ENCODE results near the gene ANKHD1.

ANKHD1 gene

DNA sequence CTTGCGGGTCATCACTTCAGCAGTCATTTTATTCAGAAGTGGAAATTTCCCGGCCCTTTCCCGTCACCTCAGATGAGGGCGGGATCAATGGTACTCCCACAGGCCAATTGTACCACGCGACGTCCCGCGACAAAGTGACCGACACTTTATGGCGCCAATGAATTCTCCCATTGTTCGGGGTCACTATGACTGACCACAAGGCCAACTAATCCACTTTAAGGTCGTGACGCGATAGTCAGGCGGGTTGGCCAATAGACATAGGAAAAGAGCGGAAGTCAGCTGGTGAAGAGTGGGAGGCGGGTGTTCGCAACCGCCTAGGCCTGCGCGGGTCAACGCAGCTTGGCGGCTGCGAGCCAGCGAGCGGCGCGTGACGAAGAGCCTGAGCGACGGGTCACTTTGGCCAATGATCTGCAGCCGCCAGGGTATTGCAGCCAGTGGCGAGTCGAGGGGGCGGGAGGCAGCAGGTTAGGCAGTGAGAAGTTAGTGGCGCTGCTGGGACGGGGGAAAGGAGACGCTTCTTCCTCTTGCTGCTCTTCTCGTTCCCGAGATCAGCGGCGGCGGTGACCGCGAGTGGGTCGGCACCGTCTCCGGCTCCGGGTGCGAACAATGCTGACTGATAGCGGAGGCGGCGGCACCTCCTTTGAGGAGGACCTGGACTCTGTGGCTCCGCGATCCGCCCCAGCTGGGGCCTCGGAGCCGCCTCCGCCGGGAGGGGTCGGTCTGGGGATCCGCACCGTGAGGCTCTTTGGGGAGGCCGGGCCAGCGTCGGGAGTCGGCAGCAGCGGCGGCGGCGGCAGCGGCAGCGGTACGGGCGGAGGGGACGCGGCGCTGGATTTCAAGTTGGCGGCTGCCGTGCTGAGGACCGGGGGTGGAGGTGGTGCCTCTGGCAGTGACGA is at the start of gene ANKHD1:
TSS of gene ANKHD1 (plus strand) at position 472 of the 896 bp plus-strand sequence. CDS start at position 607, 135 bp downstream.
- DNase-seq = peak; percentile 94 to 95

DNA sequence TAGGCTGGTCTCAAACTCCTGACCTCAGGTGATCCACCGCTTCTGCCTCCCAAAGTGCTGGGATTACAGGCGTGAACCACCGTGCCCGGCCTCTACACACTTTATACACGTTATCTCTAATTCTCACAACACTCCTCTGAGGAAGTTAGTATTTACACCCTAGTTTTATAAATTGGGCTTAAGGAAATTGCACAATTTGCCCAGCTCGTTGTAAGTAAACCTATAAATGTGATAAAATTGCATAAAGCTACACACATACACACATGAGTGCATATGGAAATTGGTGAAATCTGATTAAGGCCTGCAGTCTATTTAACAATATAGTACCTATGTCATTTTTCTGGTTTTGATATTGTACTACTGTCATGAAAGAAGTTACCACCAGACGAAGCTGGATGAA is 46.1 kb upstream of the ANKHD1 start:
- DNase-seq = no peak

DNA sequence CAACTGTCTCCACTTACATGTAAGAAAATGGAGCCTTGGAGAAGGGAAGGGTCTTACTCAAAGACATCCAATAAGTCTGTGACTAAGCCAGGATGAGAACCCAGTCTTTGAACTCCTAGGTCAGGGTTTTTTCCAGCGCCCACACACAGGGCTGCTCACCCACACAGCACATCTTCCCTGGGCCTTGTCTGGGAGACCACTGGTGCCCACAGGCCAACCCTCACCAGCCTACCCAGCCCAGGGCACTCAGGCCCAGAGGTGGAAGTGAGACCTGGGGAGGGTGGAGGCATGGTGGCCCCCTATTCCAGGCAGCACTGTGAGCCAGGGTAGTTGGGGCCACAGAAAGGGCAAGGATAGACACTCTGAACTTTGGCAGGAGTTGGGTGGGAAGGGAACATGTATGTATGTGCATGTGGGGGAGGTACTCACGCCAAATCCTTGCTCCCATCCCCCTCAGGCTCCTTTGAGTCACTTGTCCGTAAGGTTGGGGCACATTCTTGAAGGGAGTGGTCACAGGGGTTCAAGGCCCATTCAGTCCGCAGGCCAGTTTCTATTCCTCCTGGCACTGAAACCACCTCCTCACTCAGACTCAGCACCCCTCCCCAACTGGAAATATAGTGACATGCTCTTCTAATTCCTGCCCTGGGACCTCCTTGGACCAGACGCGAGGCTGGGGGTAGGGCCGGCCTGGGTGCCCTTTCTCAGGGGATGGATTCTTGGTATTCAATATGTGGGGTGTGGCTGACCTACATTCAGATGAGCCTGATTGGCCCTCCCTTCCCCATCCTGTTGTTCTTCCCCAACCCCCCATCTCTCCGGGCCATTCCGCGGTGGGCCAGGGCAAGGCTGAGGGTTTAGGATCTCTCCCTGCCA is 44.5 kb upstream of the ANKHD1 start:
- no peak for DNase-seq

DNA sequence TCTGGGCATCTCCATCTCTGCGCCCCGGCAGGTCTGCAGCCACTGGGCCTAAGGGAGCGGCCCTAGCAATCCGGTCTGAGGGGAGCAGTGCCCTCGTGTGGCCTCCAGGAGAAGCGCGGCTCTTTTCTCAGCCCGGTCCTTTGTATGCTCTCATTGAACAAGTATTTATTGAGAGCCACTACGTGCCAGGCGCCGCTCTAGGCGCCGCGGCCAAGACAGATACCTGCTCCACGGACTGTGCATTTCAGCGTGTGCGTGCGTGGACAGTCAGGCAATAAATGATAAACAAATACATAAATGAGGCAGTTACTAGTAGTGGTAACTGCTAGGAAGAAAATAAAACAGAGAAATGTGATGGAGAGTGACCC is 43.9 kb upstream of the ANKHD1 start:
- peak; percentile 76 to 82 for DNase-seq

DNA sequence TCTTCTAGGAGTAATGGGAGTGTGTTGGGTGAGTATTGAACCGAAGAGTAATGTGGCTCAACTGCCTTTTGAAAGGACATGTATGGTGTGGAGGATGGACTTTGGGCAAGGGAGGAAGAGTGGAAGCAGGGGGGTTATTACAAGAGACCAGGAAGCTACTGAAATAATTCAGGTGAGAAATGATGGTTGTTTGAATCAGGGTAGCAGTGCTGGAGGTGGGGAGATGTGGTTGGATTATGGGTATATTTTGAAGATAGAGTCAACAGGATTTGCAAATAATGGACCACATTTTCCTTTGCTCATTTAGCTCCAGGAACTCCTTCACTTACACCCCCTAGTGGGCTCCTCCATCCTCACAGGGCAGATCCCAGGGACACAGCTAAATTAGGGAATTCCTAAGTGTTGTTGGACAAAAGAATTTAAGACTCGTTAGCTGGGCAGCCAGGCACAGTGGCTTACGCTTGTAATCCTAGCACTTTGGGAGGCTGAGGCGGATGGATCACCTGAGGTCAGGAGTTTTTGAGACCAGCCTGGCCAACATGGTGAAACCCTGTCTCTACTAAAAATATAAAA is 42.8 kb upstream of the ANKHD1 start:
- no peak for DNase-seq

- DNase-seq = no peak
Measured at GRCh38 chr5:140360101-140360500, 41.5 kb upstream of the ANKHD1 start, which contains the start of gene SLC4A9. SLC4A9 (plus strand) TSS chr5:140360194; CDS start chr5:140360237, 43 bp downstream.

DNA sequence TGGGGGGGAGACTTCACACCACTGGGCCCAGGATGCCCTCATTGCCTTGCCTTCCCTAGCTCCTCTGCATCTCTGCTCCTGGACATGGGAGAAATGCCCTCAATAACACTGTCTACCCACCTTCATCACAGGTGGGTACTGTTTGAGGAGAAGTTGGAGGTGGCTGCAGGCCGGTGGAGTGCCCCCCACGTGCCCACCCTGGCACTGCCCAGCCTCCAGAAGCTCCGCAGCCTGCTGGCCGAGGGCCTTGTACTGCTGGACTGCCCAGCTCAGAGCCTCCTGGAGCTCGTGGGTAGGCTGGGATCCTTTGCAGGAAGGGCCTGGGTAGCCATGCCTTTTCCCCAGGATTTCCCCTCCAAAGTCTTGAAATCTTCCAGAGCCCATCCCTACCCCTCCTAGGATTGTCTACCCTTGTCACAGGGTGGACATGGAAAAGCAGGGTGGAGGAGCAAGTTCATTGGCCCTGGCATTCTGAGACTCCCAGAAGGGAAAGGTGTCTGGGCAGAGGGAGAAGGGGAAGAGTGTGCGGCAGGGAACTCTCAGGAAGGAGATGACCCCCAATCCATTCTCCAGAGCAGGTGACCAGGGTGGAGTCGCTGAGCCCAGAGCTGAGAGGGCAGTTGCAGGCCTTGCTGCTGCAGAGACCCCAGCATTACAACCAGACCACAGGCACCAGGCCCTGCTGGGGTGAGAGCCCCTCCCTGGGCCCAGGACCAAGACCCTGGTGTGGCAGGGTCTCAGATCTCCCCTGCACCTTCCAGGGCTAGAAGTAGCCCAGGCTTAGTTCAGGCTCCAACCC is 40.8 kb upstream of the ANKHD1 start:
- DNase-seq = no peak

DNA sequence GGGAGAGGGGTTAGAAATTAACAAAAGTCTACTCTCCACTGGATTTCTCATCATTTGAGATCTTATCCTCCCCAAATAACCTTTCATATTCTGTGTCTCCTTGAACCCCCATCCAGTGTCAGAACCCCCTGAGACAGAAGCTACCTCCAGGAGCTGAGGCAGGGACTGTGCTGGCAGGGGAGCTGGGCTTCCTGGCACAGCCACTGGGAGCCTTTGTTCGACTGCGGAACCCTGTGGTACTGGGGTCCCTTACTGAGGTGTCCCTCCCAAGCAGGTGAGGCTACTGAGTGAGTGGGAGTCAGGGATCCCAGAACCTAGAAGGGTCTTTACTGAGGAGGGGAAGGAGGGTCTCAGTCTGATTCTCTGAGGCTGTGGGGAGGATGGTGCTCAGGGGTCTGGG is 39.7 kb upstream of the ANKHD1 start:
- DNase-seq = no peak

GRCh38 chr5:140362311-140362710 is 39.3 kb upstream of the ANKHD1 start:
- DNase-seq = no peak

- peak; percentile 90 to 91 for DNase-seq
Measured at GRCh38 chr5:140362875-140363630, 38.6 kb upstream of the ANKHD1 start.

DNA sequence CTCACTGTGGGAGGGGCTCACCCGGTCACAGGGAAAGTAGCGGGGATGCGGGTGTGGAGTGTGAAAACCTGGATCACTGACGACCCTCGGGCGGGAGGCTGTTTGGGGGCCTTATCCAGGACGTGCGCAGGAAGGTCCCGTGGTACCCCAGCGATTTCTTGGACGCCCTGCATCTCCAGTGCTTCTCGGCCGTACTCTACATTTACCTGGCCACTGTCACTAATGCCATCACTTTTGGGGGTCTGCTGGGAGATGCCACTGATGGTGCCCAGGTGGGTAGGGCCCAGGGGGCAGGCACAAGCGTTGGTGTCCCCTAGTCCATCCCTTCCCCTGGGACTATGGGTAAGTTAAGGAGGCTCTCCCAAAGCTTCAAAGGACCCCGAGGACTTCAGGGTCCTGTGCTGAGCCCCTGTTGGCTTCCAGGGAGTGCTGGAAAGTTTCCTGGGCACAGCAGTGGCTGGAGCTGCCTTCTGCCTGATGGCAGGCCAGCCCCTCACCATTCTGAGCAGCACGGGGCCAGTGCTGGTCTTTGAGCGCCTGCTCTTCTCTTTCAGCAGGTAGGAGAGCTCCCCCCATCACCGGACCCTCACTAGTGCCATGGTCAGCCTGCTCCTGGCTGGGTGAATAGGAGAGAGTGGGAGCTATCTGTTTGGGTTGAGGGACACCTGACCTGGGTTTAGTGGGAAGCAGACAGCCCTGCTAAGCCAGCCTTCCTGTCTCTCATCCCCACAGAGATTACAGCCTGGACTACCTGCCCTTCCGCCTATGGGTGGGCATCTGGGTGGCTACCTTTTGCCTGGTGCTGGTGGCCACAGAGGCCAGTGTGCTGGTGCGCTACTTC is 37.8 kb upstream of the ANKHD1 start:
- DNase-seq = no peak

GRCh38 chr5:140364472-140364765 is 37.2 kb upstream of the ANKHD1 start:
- no peak for DNase-seq

DNA sequence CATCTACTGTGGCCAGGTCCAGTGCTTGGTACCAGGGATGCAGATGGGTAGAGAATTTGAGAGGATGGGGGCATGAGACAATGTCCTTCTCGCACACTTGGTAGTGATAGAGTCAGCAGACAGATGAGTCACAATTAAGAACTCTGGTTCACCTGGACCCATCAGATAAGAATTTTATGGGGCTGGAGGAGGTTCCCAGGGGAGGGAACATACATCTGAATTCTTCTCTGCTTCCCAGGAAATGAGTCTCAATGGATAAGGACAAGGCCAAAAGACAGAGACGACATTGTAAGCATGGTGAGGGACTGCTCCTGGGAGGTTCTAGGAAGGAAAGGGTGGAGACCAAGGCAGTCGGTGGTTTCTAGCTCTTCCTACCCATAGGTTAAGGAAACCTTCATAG is 36.4 kb upstream of the ANKHD1 start:
- DNase-seq = no peak

GRCh38 chr5:140365941-140366340 is 35.7 kb upstream of the ANKHD1 start:
- DNase-seq = no peak

DNA sequence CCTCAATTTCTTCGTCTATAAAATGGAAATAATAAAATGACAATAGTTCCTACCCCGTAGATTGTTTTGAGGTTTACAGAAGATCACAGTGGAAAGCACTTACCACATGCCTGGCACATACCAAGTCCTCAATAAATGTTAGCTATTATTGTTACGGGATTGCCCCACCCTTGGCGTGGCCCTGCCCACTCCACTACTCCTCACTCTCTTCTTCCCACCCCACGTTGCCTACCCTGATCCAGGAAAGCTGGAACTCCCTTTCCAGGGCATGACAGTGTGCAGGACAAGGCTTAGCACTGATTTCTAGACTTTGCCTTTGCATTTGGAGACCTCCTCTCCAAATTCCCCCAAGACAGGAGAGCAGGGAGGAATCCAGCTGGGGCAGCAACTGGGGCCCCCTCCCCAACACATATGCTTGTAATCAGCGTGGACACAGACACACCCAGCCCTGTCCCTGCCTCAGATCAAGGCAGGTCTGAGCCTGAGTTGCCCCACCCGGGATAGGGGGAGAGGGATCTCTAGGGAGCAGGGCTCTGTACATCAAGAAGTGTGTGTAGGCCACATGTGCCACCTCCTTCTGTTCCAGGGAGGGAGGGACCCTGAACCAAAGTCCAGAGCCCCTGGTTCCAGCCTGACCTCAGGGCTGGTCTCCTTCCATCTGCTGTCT is 34.9 kb upstream of the ANKHD1 start:
- no peak for DNase-seq

GRCh38 chr5:140367256-140368013 is 34.2 kb upstream of the ANKHD1 start:
- no peak for DNase-seq

DNA sequence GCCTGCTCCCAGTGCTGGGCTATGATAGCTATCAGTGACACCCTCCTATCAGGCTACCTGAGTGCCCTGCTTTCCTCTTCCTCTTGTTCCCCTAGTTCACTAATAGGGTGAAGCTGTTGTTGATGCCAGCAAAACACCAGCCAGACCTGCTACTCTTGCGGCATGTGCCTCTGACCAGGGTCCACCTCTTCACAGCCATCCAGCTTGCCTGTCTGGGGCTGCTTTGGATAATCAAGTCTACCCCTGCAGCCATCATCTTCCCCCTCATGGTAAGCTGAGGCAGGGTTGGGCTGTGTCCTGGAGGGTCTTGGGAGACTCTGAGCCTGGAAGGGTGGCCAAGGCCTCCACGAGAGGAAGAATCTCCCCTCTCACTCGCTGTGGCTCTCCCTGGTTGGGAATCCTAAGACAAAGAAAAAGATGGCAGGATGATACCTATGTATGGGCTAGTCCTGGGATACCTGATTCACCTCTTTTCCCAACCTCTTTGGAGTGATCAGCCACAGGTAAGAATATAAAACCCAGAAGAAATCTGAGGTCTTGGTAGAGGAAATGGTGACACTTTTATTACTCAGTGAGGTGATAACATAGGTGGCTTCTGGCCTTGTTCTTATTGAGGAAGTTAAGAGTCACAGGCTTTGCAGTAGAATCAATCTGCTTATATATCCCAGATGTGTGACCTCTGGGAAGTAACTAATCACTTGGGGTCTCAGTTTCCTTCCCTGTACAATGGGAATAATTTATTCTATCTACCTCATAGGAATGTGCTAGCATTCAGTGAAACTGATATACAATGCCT is 30.1 kb upstream of the ANKHD1 start:
- no peak for DNase-seq

GRCh38 chr5:140372971-140373487 is 28.6 kb upstream of the ANKHD1 start:
- peak; percentile 40 to 59 for DNase-seq

GRCh38 chr5:140381351-140381750 is 20.3 kb upstream of the ANKHD1 start:
- DNase-seq = no peak

All from stimulated activated CD4-positive, alpha-beta T cell treated with anti-CD3 and anti-CD28 coated beads, Interleukin-2, amount 100 ng/mL, for 24 hours (primary cell).